Measurements from ENCODE around the gene ANKRD10. TPM values are rescaled to one million over a fixed set of nuclear protein-coding genes. Genes with fewer than 3 reads are reported as not detected.

The ANKRD10 gene
- total and polyA plus RNA-seq, 2 of the 8 experiments (the other 6 are each of a cell fraction or from before 2014, with no cell fraction given) = 146 to 218 TPM

- TF ChIP-seq CBX5 (IDR thresholded peaks at IDR 0.05; ENCODE audit: low read depth, low read length) = no peak
- TF ChIP-seq, protein P1, sequence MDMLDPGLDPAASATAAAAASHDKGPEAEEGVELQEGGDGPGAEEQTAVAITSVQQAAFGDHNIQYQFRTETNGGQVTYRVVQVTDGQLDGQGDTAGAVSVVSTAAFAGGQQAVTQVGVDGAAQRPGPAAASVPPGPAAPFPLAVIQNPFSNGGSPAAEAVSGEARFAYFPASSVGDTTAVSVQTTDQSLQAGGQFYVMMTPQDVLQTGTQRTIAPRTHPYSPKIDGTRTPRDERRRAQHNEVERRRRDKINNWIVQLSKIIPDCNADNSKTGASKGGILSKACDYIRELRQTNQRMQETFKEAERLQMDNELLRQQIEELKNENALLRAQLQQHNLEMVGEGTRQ (IDR thresholded peaks at IDR 0.05; ENCODE audit: low read length) = no peak
- TF ChIP-seq EP300 (IDR thresholded peaks at IDR 0.05; ENCODE audit: borderline replicate concordance in 1 of 2, low read depth in 2 of 2, low read length in 2 of 2) = no peak
- no peak for TF ChIP-seq SAP30 (IDR thresholded peaks at IDR 0.05; ENCODE audit: insufficient read depth, insufficient replicate concordance, low read length)
- TF ChIP-seq NRF1 (IDR thresholded peaks at IDR 0.05; ENCODE audit: low read depth, low read length) = no peak
- TF ChIP-seq RAD21 (IDR thresholded peaks at IDR 0.05 in 1 of 2, conservative IDR thresholded peaks at IDR 0.05 in 1 of 2; ENCODE audit: low read depth in 2 of 2, low read length in 2 of 2) = no peak
These were observed 51.2 kb downstream of the ANKRD10 start (continued) for GRCh38 chr13:110863685-110864084.

Data from H1 (cell line).